GM23338 (cell line): ENCODE measurements around the gene SMIM12. TPM values are rescaled to one million over a fixed set of nuclear protein-coding genes. Genes with fewer than 3 reads are reported as not detected.

Experiments
- ATAC-seq: fragments of 200-7000 bp; cut with Tn5 transposase; 3 replicates; pipeline ENCODE4 v1.9.1; 2020
- DNase-seq: peaks from one replicate; pipeline ENCODE4 v3.0.0-alpha.2; 2015; ENCODE audit warnings: low spot score
- H2AFZ ChIP-seq: fragments of 200-600 bp; sonication (generic); 2 replicates; pipeline ENCODE4 v1.8.0; 2016; ENCODE audit warnings: antibody characterized with exemption, mild to moderate bottlenecking, moderate library complexity
- H3F3A ChIP-seq: fragments of 200-600 bp; sonication (generic); replicated peaks from 2 replicates; pipeline ENCODE4 v1.8.0; 2017; ENCODE audit warnings: antibody characterized with exemption, mixed run types, low read depth
- H3K27ac ChIP-seq: fragments of 200-600 bp; sonication (generic); 2 replicates; pipeline ENCODE4 v1.6.1; 2016; ENCODE audit warnings: low read depth
- H3K27me3 ChIP-seq: fragments of 200-600 bp; sonication (generic); 2 replicates; pipeline ENCODE4 v1.8.0; 2016; ENCODE audit warnings: mild to moderate bottlenecking, mixed run types, moderate library complexity; ENCODE audit not compliant: insufficient read depth
- H3K36me3 ChIP-seq: fragments of 200-600 bp; sonication (generic); 2 replicates; pipeline ENCODE4 v1.8.0; 2016; ENCODE audit warnings: mild to moderate bottlenecking; ENCODE audit not compliant: insufficient read depth
- H3K4me1 ChIP-seq: fragments of 200-600 bp; sonication (generic); 2 replicates; pipeline ENCODE4 v1.8.0; 2016; ENCODE audit warnings: mild to moderate bottlenecking, moderate library complexity; ENCODE audit not compliant: insufficient read depth
- H3K4me2 ChIP-seq: fragments of 200-600 bp; sonication (generic); 2 replicates; pipeline ENCODE4 v1.7.1; 2017; ENCODE audit warnings: mixed run types
- H3K4me3 ChIP-seq: fragments of 200-600 bp; sonication (generic); 2 replicates; pipeline ENCODE4 v1.6.1; 2016; ENCODE audit warnings: mixed run types
- H3K79me2 ChIP-seq: fragments of 200-600 bp; sonication (generic); replicated peaks from 2 replicates; pipeline ENCODE4 v1.8.0; 2017; ENCODE audit warnings: mild to moderate bottlenecking; ENCODE audit not compliant: insufficient read depth
- H3K9me2 ChIP-seq: fragments of 200-600 bp; sonication (generic); 2 replicates; pipeline ENCODE4 v1.8.0; 2017; ENCODE audit not compliant: insufficient read depth
- H4K20me1 ChIP-seq: fragments of 200-600 bp; sonication (generic); replicated peaks from 2 replicates; pipeline ENCODE4 v1.8.0; 2017; ENCODE audit warnings: mild to moderate bottlenecking; ENCODE audit not compliant: insufficient read depth
- H3K27ac Mint-ChIP-seq: 2 replicates; pipeline ENCODE4 v1.8.0; 2020; ENCODE audit warnings: inconsistent platforms, mild to moderate bottlenecking, moderate library complexity, mixed read lengths
- H3K27me3 Mint-ChIP-seq: 3 replicates; pipeline ENCODE4 v1.8.0; 2022; ENCODE audit warnings: low read depth, mild to moderate bottlenecking, moderate library complexity, mixed read lengths, inconsistent platforms; ENCODE audit not compliant: insufficient read depth, poor library complexity
- H3K36me3 Mint-ChIP-seq: 3 replicates; pipeline ENCODE4 v1.8.0; 2021; ENCODE audit warnings: low read depth, mild to moderate bottlenecking, inconsistent platforms, moderate library complexity, mixed read lengths
- H3K4me1 Mint-ChIP-seq: 3 replicates; pipeline ENCODE4 v1.8.0; 2020; ENCODE audit warnings: mild to moderate bottlenecking, inconsistent platforms, mixed read lengths
- H3K4me3 Mint-ChIP-seq: 3 replicates; pipeline ENCODE4 v1.8.0; 2021; ENCODE audit warnings: moderate library complexity, mild to moderate bottlenecking, inconsistent platforms, mixed read lengths
- H3K9me3 Mint-ChIP-seq: 3 replicates; pipeline ENCODE4 v1.8.0; 2020; ENCODE audit warnings: moderate library complexity, mild to moderate bottlenecking, inconsistent platforms, mixed read lengths
- CREB1 ChIP-seq: fragments of 250-450 bp; sonication (Bioruptor Pico); IDR thresholded peaks from 2 replicates; pipeline ENCODE4 v1.5.0; 2020; ENCODE audit warnings: low read depth, mild to moderate bottlenecking, moderate library complexity
- CTCF ChIP-seq, 2 experiments: fragments of 200-600 bp in 1 of 2; sonication (generic) in 1 of 2; conservative IDR thresholded peaks; 2 replicates each; pipeline versions ENCODE4 v1.5.1 to v1.6.1; 2016 to 2017; ENCODE audit warnings: antibody characterized with exemption in 2 of 2, low read depth in 2 of 2, mild to moderate bottlenecking in 2 of 2, moderate library complexity in 1 of 2
- ETS1 ChIP-seq: IDR thresholded peaks from 2 replicates; pipeline ENCODE4 v1.6.1; 2016; ENCODE audit warnings: antibody characterized with exemption
- EZH2 ChIP-seq: fragments of 200-600 bp; sonication (generic); IDR thresholded peaks from one replicate; pipeline ENCODE4 v1.8.0; 2017; ENCODE audit warnings: antibody characterized with exemption, mild to moderate bottlenecking, low read depth; ENCODE audit not compliant: unreplicated experiment
- JUNB ChIP-seq: IDR thresholded peaks from one replicate; pipeline ENCODE4 v1.6.1; 2016; ENCODE audit warnings: antibody characterized with exemption; ENCODE audit not compliant: unreplicated experiment
- NANOG ChIP-seq: IDR thresholded peaks from 2 replicates; pipeline ENCODE4 v1.6.1; 2016; ENCODE audit warnings: antibody characterized with exemption, borderline replicate concordance
- POLR2AphosphoS5 ChIP-seq: IDR thresholded peaks from 2 replicates; pipeline ENCODE4 v1.6.1; 2016; ENCODE audit warnings: antibody characterized with exemption, low read depth
- STAT1 ChIP-seq: IDR thresholded peaks from one replicate; pipeline ENCODE4 v1.6.1; 2016; ENCODE audit warnings: antibody characterized with exemption; ENCODE audit not compliant: unreplicated experiment
- ZNF114 ChIP-seq: fragments of 250-450 bp; sonication (Bioruptor Pico); IDR thresholded peaks from 2 replicates; pipeline ENCODE4 v1.5.0; 2020; ENCODE audit warnings: mild to moderate bottlenecking, moderate library complexity
- polyA plus RNA-seq: library from polyadenylated mRNA; unstranded; fragments of >200 nt; fragmentation: Nextera tagmentation; extraction: Ambion mirVana; gene quantifications from 2 replicates; pipeline ENCODE4 v1.2.1, GENCODE V29; 2016
- total RNA-seq: library from RNA; depleted of rRNA; stranded (reverse); fragments of >200 nt; shearing (Covaris generic); gene quantifications from 2 replicates; pipeline ENCODE4 v1.2.3, GENCODE V29; 2014
- TF ChIP-seq, protein P1 (sequence below): fragments of 250-450 bp; sonication (Bioruptor Pico); IDR thresholded peaks from 2 replicates; pipeline ENCODE4 v1.5.0; 2020; ENCODE audit warnings: mild to moderate bottlenecking, moderate library complexity
- TF ChIP-seq, protein P2 (sequence below): IDR thresholded peaks from one replicate; pipeline ENCODE4 v1.6.1; 2018; ENCODE audit warnings: antibody characterized with exemption; ENCODE audit not compliant: unreplicated experiment

Gene SMIM12
- total and polyA plus RNA-seq, 2 experiments from 2014 or later = 22.7 to 25.3 TPM

DNA sequence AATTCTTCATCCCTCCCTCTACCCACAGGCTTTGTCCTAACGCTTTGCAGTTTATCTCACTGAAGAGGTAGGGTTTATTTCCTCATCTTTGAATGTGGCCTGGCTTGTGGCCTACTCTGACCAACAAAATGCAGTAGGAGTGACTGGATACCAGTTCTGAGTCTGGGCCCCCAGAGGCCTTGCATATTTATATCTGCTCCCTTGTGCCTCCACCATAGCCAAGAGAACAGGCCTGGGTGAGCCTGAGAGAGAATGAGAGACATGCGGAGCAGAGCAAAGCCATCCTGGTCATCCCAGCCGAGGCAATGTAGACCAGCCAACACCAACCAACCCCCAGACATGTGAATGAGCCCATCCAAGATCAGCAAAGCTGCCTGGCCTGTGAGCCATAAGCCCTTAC, 30.3 kb downstream of the SMIM12 start:
- H3F3A ChIP-seq = no peaks in the 10 kb centered on the region
- no peaks in the 10 kb centered on the region for H3K4me1 ChIP-seq
- no peaks in the 10 kb centered on the region for H3K4me1 Mint-ChIP-seq
- H3K36me3 Mint-ChIP-seq = no peaks in the 10 kb centered on the region
- TF ChIP-seq JUNB (no peak), ZNF114 (no peak), NANOG (no peak), ETS1 (no peak), POLR2AphosphoS5 (no peak), STAT1 (no peak), CTCF (conservative IDR thresholded peaks at IDR 0.05; ENCODE audit: low read depth in 2 of 2) (no peak), CREB1 (CRISPR knock-in tag) (no peak), EZH2 (no peak)
- TF ChIP-seq, protein P1, sequence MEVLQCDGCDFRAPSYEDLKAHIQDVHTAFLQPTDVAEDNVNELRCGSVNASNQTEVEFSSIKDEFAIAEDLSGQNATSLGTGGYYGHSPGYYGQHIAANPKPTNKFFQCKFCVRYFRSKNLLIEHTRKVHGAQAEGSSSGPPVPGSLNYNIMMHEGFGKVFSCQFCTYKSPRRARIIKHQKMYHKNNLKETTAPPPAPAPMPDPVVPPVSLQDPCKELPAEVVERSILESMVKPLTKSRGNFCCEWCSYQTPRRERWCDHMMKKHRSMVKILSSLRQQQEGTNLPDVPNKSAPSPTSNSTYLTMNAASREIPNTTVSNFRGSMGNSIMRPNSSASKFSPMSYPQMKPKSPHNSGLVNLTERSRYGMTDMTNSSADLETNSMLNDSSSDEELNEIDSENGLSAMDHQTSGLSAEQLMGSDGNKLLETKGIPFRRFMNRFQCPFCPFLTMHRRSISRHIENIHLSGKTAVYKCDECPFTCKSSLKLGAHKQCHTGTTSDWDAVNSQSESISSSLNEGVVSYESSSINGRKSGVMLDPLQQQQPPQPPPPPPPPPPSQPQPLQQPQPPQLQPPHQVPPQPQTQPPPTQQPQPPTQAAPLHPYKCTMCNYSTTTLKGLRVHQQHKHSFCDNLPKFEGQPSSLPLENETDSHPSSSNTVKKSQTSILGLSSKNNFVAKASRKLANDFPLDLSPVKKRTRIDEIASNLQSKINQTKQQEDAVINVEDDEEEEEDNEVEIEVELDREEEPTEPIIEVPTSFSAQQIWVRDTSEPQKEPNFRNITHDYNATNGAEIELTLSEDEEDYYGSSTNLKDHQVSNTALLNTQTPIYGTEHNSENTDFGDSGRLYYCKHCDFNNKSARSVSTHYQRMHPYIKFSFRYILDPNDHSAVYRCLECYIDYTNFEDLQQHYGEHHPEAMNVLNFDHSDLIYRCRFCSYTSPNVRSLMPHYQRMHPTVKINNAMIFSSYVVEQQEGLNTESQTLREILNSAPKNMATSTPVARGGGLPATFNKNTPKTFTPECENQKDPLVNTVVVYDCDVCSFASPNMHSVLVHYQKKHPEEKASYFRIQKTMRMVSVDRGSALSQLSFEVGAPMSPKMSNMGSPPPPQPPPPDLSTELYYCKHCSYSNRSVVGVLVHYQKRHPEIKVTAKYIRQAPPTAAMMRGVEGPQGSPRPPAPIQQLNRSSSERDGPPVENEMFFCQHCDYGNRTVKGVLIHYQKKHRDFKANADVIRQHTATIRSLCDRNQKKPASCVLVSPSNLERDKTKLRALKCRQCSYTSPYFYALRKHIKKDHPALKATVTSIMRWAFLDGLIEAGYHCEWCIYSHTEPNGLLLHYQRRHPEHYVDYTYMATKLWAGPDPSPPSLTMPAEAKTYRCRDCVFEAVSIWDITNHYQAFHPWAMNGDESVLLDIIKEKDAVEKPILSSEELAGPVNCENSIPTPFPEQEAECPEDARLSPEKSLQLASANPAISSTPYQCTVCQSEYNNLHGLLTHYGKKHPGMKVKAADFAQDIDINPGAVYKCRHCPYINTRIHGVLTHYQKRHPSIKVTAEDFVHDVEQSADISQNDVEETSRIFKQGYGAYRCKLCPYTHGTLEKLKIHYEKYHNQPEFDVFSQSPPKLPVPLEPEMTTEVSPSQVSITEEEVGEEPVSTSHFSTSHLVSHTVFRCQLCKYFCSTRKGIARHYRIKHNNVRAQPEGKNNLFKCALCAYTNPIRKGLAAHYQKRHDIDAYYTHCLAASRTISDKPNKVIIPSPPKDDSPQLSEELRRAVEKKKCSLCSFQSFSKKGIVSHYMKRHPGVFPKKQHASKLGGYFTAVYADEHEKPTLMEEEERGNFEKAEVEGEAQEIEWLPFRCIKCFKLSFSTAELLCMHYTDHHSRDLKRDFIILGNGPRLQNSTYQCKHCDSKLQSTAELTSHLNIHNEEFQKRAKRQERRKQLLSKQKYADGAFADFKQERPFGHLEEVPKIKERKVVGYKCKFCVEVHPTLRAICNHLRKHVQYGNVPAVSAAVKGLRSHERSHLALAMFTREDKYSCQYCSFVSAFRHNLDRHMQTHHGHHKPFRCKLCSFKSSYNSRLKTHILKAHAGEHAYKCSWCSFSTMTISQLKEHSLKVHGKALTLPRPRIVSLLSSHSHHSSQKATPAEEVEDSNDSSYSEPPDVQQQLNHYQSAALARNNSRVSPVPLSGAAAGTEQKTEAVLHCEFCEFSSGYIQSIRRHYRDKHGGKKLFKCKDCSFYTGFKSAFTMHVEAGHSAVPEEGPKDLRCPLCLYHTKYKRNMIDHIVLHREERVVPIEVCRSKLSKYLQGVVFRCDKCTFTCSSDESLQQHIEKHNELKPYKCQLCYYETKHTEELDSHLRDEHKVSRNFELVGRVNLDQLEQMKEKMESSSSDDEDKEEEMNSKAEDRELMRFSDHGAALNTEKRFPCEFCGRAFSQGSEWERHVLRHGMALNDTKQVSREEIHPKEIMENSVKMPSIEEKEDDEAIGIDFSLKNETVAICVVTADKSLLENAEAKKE (CRISPR knock-in tag) = no peak
- TF ChIP-seq, protein P2, sequence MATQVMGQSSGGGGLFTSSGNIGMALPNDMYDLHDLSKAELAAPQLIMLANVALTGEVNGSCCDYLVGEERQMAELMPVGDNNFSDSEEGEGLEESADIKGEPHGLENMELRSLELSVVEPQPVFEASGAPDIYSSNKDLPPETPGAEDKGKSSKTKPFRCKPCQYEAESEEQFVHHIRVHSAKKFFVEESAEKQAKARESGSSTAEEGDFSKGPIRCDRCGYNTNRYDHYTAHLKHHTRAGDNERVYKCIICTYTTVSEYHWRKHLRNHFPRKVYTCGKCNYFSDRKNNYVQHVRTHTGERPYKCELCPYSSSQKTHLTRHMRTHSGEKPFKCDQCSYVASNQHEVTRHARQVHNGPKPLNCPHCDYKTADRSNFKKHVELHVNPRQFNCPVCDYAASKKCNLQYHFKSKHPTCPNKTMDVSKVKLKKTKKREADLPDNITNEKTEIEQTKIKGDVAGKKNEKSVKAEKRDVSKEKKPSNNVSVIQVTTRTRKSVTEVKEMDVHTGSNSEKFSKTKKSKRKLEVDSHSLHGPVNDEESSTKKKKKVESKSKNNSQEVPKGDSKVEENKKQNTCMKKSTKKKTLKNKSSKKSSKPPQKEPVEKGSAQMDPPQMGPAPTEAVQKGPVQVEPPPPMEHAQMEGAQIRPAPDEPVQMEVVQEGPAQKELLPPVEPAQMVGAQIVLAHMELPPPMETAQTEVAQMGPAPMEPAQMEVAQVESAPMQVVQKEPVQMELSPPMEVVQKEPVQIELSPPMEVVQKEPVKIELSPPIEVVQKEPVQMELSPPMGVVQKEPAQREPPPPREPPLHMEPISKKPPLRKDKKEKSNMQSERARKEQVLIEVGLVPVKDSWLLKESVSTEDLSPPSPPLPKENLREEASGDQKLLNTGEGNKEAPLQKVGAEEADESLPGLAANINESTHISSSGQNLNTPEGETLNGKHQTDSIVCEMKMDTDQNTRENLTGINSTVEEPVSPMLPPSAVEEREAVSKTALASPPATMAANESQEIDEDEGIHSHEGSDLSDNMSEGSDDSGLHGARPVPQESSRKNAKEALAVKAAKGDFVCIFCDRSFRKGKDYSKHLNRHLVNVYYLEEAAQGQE = no peak
- no peaks in the 10 kb centered on the region for H3K27me3 ChIP-seq
- DNase-seq = no peak
- no peak for ATAC-seq
- H3K4me3 ChIP-seq = no peak overlapping the region
- no peak overlapping the region for H3K4me3 Mint-ChIP-seq
- peaks cover 3% of the 10 kb centered on the region for H3K27me3 Mint-ChIP-seq
- no peaks in the 10 kb centered on the region for H3K9me3 Mint-ChIP-seq
- H4K20me1 ChIP-seq = no peaks in the 10 kb centered on the region
- no peaks in the 10 kb centered on the region for H3K9me2 ChIP-seq
- no peaks in the 10 kb centered on the region for H3K79me2 ChIP-seq
- H3K27ac Mint-ChIP-seq = no peak overlapping the region
- H3K4me2 ChIP-seq = no peak overlapping the region
- no peak overlapping the region for H2AFZ ChIP-seq
- H3K36me3 ChIP-seq = no peaks in the 10 kb centered on the region
- no peak overlapping the region for H3K27ac ChIP-seq
